K562 treated with DMSO at 1 percent for 24 hours (cell line): ENCODE results near the gene MUC7. TPM values are rescaled to one million over a fixed set of nuclear protein-coding genes. Genes with fewer than 3 reads are reported as not detected.

Experiments
- total RNA-seq: library from RNA; unstranded; fragments of 300-600 nt; gene quantifications from 2 replicates; pipeline ENCODE4 v1.2.3, GENCODE V29; 2022; ENCODE audit warnings: low read depth; ENCODE audit not compliant: insufficient read depth

Gene MUC7
- not detected in 2 replicates for total RNA-seq

GRCh38 chr4:70471897-70472296 lies at the start of gene MUC7:
MUC7 (plus strand) TSS chr4:70472197; CDS start chr4:70474022, 1,825 bp downstream.

GRCh38 chr4:70518269-70518668 lies 46.3 kb downstream of the MUC7 start, which contains the start of gene AMTN:
AMTN (plus strand) TSS chr4:70518569; CDS start chr4:70518778, 209 bp downstream.

Other genes starting within 250 kb of the MUC7 start
- gene FDCSP, start 246.1 kb upstream of the MUC7 start, total RNA-seq: not detected in 2 replicates
- gene CSN3, start 229.6 kb upstream of the MUC7 start, total RNA-seq: not detected in 2 replicates
- not detected in 2 replicates for gene CABS1, start 137.2 kb upstream of the MUC7 start, total RNA-seq
- not detected in 2 replicates for gene SMR3A, start 111.4 kb upstream of the MUC7 start, total RNA-seq
- not detected in 2 replicates for gene SMR3B, start 89.1 kb upstream of the MUC7 start, total RNA-seq
- gene OPRPN, start 74.3 kb upstream of the MUC7 start, total RNA-seq: not detected in 2 replicates
- gene AMTN, start 46.4 kb downstream of the MUC7 start, total RNA-seq: not detected in 2 replicates
- not detected in 2 replicates for gene AMBN, start 120.1 kb downstream of the MUC7 start, total RNA-seq
- gene ENAM, start 156.5 kb downstream of the MUC7 start, total RNA-seq: not detected in 2 replicates
- gene JCHAIN, start 194.3 kb downstream of the MUC7 start, total RNA-seq: not detected in 2 replicates
- gene UTP3, start 216.3 kb downstream of the MUC7 start, total RNA-seq: 19.8 and 23.2 TPM in 2 replicates
- 21.9 and 23.8 TPM in 2 replicates for gene RUFY3, start 249.8 kb downstream of the MUC7 start, total RNA-seq